Lower lobe of right lung (tissue), 2 donors: Measurements from ENCODE around the gene OSGEP. TPM values are rescaled to one million over a fixed set of nuclear protein-coding genes. Genes with fewer than 3 reads are reported as not detected.
A peak's percentile ranks its signal among the peaks of the same experiment; 100 is the strongest.
"Not testable (repeated sequence)": the region's sequence is repeated elsewhere in the genome, so short reads cannot be mapped to it uniquely, and the experiment has no call there.

Experiments
- ATAC-seq, 2 donors: fragments of 200-7000 bp; cut with Tn5 transposase; one replicate each; pipeline ENCODE4 v1.9.1; 2020 to 2022; ENCODE audit warnings: mild to moderate bottlenecking in 2 of 2, moderate library complexity in 2 of 2
- DNase-seq: peaks from one replicate; pipeline ENCODE4 v3.0.0-alpha.2; 2020
- H3K27ac ChIP-seq: fragments of 200-600 bp; one replicate; pipeline ENCODE4 v1.8.0; 2022
- H3K27me3 ChIP-seq: fragments of 200-600 bp; one replicate; pipeline ENCODE4 v1.8.0; 2022; ENCODE audit warnings: low read depth
- H3K36me3 ChIP-seq: fragments of 200-600 bp; one replicate; pipeline ENCODE4 v1.8.0; 2022; ENCODE audit warnings: mild to moderate bottlenecking
- H3K4me1 ChIP-seq: fragments of 200-600 bp; one replicate; pipeline ENCODE4 v1.8.0; 2022
- H3K4me3 ChIP-seq: fragments of 200-600 bp; one replicate; pipeline ENCODE4 v1.8.0; 2022; ENCODE audit warnings: mild to moderate bottlenecking
- H3K9me3 ChIP-seq: fragments of 200-600 bp; one replicate; pipeline ENCODE4 v1.8.0; 2022
- intact Hi-C: fragments of 100-400 bp; cut with DNase I; formaldehyde crosslinking; loops from one replicate; pipeline ENCODE4 v1.11.0; 2022
- total RNA-seq: library from RNA; stranded (reverse); fragmentation: NEBNext Ultra II Directional; extraction: Animal tissue kit (Norgen Biotek cat#: 25700); gene quantifications from one replicate; pipeline ENCODE4 v1.2.1, GENCODE V29; 2021
- TF ChIP-seq, protein P1 (sequence below): fragments of 200-600 bp; IDR thresholded peaks from one replicate; pipeline ENCODE4 v1.8.0; 2022; ENCODE audit warnings: antibody characterized with exemption, mild to moderate bottlenecking
- donor health status: DM: no; HTN: yes; CAD: no; lungs with severe emphysema.

OSGEP gene
- total RNA-seq, 1 donor from 2014 or later, result 32.6 TPM

DNA sequence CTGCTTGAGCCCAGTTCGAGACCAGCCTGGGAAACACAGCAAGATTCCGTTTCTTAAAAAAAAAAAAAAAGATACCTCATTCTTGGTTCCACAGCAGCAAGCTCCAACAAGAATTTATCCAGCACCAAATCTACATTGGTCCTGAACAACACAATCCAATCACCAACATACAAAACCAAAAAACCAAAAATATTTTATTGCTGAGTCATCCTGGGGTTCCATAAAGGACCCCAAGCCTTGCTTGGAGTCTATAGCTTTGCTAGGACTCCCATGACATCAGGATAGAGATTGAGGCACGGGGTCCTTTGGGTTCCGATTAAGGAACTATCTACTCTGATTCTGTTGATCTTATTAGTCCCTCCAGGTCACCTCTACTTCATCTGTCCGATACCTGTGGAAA, 7.7 kb downstream of the OSGEP start:
- no peak for DNase-seq
- TF ChIP-seq, protein P1, sequence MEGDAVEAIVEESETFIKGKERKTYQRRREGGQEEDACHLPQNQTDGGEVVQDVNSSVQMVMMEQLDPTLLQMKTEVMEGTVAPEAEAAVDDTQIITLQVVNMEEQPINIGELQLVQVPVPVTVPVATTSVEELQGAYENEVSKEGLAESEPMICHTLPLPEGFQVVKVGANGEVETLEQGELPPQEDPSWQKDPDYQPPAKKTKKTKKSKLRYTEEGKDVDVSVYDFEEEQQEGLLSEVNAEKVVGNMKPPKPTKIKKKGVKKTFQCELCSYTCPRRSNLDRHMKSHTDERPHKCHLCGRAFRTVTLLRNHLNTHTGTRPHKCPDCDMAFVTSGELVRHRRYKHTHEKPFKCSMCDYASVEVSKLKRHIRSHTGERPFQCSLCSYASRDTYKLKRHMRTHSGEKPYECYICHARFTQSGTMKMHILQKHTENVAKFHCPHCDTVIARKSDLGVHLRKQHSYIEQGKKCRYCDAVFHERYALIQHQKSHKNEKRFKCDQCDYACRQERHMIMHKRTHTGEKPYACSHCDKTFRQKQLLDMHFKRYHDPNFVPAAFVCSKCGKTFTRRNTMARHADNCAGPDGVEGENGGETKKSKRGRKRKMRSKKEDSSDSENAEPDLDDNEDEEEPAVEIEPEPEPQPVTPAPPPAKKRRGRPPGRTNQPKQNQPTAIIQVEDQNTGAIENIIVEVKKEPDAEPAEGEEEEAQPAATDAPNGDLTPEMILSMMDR, result no peak
- intact Hi-C loops, result no loop called here
- no peaks in the 10 kb centered on the region for H3K4me1 ChIP-seq
- no peaks in the 10 kb centered on the region for H3K27me3 ChIP-seq
- H3K27ac ChIP-seq, result no peak overlapping the region
- peaks cover 68% of the 10 kb centered on the region for H3K36me3 ChIP-seq
- ATAC-seq, result no peak
- no peak overlapping the region for H3K4me3 ChIP-seq
- no peaks in the 10 kb centered on the region for H3K9me3 ChIP-seq

DNA sequence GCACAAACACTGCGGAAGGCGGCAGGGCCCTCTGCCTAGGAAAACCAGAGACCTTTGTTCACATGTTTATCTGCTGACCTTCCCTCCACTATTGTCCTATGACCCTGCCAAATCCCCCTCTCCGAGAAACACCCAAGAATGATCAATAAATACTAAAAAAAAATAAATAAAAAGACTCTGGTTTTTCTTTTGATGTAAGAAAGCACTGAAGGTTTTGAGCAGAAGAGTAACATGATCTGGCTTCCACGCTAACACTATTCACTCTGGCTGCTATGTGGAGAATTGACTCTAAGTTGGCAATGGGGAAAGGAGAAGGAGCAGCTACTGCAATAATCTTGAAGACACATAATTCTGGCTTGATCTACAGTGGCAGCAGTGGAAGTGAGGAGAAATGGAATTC, 11.0 kb downstream of the OSGEP start:
- DNase-seq, H3K9me3 ChIP-seq, H3K27me3 ChIP-seq, H3K4me1 ChIP-seq, ATAC-seq, H3K4me3 ChIP-seq, intact Hi-C loops, H3K27ac ChIP-seq: not testable (repeated sequence)
- peaks cover 35% of the 10 kb centered on the region for H3K36me3 ChIP-seq

DNA sequence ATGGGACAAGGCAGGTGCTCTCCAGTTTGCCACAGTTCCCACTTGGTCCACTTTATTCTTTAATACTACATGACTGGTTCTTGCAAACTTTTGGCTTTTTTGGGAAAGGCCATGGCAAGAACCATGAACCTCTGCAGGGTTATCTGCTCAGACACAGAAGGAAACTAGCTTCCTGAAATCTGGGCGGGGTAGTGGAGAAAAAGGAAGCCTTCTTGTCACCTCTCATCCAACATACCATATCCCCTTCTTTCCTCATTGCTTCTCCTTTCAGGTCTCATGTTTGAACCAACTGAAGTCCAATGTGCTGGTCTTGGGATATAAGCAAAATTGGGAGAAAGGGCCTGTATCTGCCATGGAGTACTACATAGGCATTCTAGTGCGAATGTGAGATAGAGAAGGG, 13.2 kb downstream of the OSGEP start:
- intact Hi-C loops, result no loop called here
- H3K27ac ChIP-seq, result no peak overlapping the region
- H3K4me1 ChIP-seq, result no peaks in the 10 kb centered on the region
- ATAC-seq (no peak), DNase-seq (no peak)
- no peaks in the 10 kb centered on the region for H3K27me3 ChIP-seq
- TF ChIP-seq, protein P1, result no peak
- H3K9me3 ChIP-seq, result no peaks in the 10 kb centered on the region
- H3K4me3 ChIP-seq, result no peak overlapping the region
- peaks cover 13% of the 10 kb centered on the region for H3K36me3 ChIP-seq

DNA sequence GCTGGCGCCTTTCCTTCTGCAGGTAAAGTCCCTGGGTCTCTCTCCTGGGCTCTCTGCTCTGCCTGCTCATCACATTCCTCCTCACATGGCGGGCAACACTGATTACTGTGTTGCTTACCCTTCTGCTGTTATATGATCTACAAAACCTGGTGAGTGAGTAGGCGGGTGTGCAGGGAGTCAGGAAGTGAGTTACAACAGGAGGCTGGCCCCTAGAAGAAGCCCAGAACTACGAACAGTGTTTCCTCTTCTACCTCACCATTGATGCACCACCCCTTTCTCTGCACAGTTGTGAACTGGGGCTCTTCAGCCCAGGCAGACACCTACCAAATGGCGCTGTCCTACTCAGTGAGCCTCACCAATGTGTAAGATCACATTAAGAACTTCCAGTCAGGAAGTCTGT, 13.7 kb downstream of the OSGEP start:
- Histone ChIP-seq H3K27ac (no peak overlapping the region), H3K27me3 (peaks cover 1% of the 10 kb centered on the region), H3K4me3 (no peak overlapping the region), H3K9me3 (no peaks in the 10 kb centered on the region), H3K4me1 (no peaks in the 10 kb centered on the region), H3K36me3 (peaks cover 8% of the 10 kb centered on the region)
- intact Hi-C loops, result no loop called here
- ATAC-seq (peak in 1 of 2 donors; percentile 53), DNase-seq (no peak)
- TF ChIP-seq, protein P1, result no peak

DNA sequence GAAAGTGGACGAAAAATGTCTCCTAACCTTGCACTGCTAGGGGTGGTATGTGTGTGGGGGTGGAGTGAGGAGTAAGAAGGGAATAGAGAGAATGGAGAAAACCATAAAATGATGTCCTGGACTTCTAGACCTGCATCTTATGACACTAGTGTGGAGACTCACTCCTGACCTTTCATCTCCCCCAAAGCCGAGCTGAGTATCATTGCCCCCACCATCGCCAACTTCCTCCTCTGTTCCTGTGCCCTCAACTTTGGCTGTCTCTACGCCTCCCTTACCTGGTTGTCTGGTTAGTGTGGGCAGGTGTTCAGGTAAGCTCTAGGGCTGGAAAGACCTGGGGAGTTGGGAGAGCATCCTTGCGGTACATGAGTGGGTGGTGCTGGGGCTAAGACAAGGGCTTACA, 14.1 kb downstream of the OSGEP start:
- H3K36me3 ChIP-seq, result peaks cover 3% of the 10 kb centered on the region
- DNase-seq (no peak), ATAC-seq (no peak)
- TF ChIP-seq, protein P1, result no peak
- intact Hi-C loops, result no loop called here
- peaks cover 5% of the 10 kb centered on the region for H3K27me3 ChIP-seq
- H3K4me1 ChIP-seq, result no peaks in the 10 kb centered on the region
- H3K4me3 ChIP-seq, result no peak overlapping the region
- H3K27ac ChIP-seq, result no peak overlapping the region
- no peaks in the 10 kb centered on the region for H3K9me3 ChIP-seq

DNA sequence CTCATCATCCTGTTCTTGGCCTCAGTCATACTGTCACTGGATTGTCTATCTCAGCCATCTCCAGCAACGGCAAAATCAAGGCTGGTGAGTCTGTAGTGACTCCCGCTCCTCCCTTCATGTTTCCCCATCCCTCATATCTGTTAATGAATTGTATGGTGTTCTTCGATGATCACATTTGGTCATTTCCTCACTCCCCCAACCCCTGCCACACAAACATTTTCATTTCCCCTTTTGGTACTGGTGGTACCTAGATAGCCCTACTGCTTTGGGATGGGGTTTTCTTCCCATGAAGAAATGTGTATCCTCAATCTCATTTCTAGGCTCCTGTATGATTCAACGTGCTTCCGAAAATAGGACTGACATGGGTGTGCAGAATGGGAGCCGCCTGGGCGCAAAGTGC, 15.9 kb downstream of the OSGEP start:
- Histone ChIP-seq H3K27ac (no peak overlapping the region), H3K27me3 (peaks cover 14% of the 10 kb centered on the region), H3K9me3 (no peaks in the 10 kb centered on the region), H3K36me3 (no peaks in the 10 kb centered on the region), H3K4me3 (no peak overlapping the region), H3K4me1 (no peaks in the 10 kb centered on the region)
- DNase-seq (no peak), ATAC-seq (no peak)
- intact Hi-C loops, result no loop called here
- TF ChIP-seq, protein P1, result no peak
